MCF 10A (cell line): ENCODE measurements around the gene LITAF. TPM values are rescaled to one million over a fixed set of nuclear protein-coding genes. Genes with fewer than 3 reads are reported as not detected.
"Not testable (repeated sequence)": the region's sequence is repeated elsewhere in the genome, so short reads cannot be mapped to it uniquely, and the experiment has no call there.

Experiments
- BruUV-seq: library from RNA; stranded (reverse); fragments of 400-500 nt; replicated peaks from 2 replicates; lab custom pipeline; 2021; lab: Mats Ljungman, UMichigan
- CTCF ChIA-PET: fragments of 300-600 bp; sonication (Branson Sonifier 250); formaldehyde crosslinking; extraction: SDS; loops from one replicate; lab custom pipeline; 2021; ENCODE audit warnings: antibody characterized with exemption, inconsistent platforms; lab: Yijun Ruan, JAX
- POLR2A ChIA-PET: fragments of 300-600, 350-650 bp; sonication (Branson Sonifier 250); formaldehyde crosslinking; extraction: SDS; loops from one replicate; lab custom pipeline; 2020; ENCODE audit warnings: antibody characterized with exemption, inconsistent platforms; lab: Yijun Ruan, JAX
- DNase-seq: peaks from one replicate; pipeline ENCODE4 v3.0.0-alpha.2; 2018; ENCODE audit not compliant: unreplicated experiment
- H3K27ac Mint-ChIP-seq: one replicate; pipeline ENCODE4 v1.8.0; 2022; ENCODE audit warnings: mild to moderate bottlenecking, low read depth, mixed read lengths; ENCODE audit not compliant: unreplicated experiment
- H3K27me3 Mint-ChIP-seq: one replicate; pipeline ENCODE4 v1.8.0; 2022; ENCODE audit warnings: mixed read lengths; ENCODE audit not compliant: insufficient read depth, unreplicated experiment
- H3K36me3 Mint-ChIP-seq: one replicate; pipeline ENCODE4 v1.8.0; 2022; ENCODE audit warnings: mild to moderate bottlenecking, moderate library complexity, mixed read lengths; ENCODE audit not compliant: insufficient read depth, unreplicated experiment
- H3K4me1 Mint-ChIP-seq: one replicate; pipeline ENCODE4 v1.8.0; 2022; ENCODE audit warnings: mixed read lengths; ENCODE audit not compliant: insufficient read depth, unreplicated experiment
- H3K4me3 Mint-ChIP-seq: one replicate; pipeline ENCODE4 v1.8.0; 2022; ENCODE audit warnings: mild to moderate bottlenecking, moderate library complexity, mixed read lengths; ENCODE audit not compliant: unreplicated experiment
- H3K9me3 Mint-ChIP-seq: one replicate; pipeline ENCODE4 v1.8.0; 2022; ENCODE audit warnings: mixed read lengths; ENCODE audit not compliant: unreplicated experiment
- intact Hi-C: fragments of 100-400 bp; cut with micrococcal nuclease; formaldehyde crosslinking; loops from 2 replicates; pipeline ENCODE4 v1.14.1; 2022
- total RNA-seq: library from RNA; stranded (reverse); gene quantifications from 2 replicates; pipeline ENCODE4 v1.2.3, GENCODE V29; 2022
- TF ChIP-seq, protein P1 (sequence below): fragments of 200-600 bp; IDR thresholded peaks from one replicate; pipeline ENCODE4 v1.8.0; 2022; ENCODE audit warnings: antibody characterized with exemption, mild to moderate bottlenecking; ENCODE audit not compliant: unreplicated experiment

Gene LITAF
- total RNA-seq, 1 experiment from 2014 or later: 120 TPM

GRCh38 chr16:11506741-11507305 is 79.9 kb downstream of the LITAF start:
- H3K4me3 Mint-ChIP-seq: no peak overlapping the region
- H3K27me3 Mint-ChIP-seq: no peaks in the 10 kb centered on the region
- H3K9me3 Mint-ChIP-seq: no peaks in the 10 kb centered on the region
- intact Hi-C loops: no loop called here
- H3K36me3 Mint-ChIP-seq: no peaks in the 10 kb centered on the region
- TF ChIP-seq, protein P1, sequence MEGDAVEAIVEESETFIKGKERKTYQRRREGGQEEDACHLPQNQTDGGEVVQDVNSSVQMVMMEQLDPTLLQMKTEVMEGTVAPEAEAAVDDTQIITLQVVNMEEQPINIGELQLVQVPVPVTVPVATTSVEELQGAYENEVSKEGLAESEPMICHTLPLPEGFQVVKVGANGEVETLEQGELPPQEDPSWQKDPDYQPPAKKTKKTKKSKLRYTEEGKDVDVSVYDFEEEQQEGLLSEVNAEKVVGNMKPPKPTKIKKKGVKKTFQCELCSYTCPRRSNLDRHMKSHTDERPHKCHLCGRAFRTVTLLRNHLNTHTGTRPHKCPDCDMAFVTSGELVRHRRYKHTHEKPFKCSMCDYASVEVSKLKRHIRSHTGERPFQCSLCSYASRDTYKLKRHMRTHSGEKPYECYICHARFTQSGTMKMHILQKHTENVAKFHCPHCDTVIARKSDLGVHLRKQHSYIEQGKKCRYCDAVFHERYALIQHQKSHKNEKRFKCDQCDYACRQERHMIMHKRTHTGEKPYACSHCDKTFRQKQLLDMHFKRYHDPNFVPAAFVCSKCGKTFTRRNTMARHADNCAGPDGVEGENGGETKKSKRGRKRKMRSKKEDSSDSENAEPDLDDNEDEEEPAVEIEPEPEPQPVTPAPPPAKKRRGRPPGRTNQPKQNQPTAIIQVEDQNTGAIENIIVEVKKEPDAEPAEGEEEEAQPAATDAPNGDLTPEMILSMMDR: no peak
- no peak overlapping the region for H3K27ac Mint-ChIP-seq
- no peak for DNase-seq
- CTCF ChIA-PET: no interaction called here
- no TSS peak for BruUV-seq
- POLR2A ChIA-PET: interaction anchor here (0.6 to 0.9 kb wide), 2 partner anchors 9 to 570 kb away, joined by 3 to 4 read pairs; no protein-coding TSS in a partner anchor
- no peaks in the 10 kb centered on the region for H3K4me1 Mint-ChIP-seq

DNA sequence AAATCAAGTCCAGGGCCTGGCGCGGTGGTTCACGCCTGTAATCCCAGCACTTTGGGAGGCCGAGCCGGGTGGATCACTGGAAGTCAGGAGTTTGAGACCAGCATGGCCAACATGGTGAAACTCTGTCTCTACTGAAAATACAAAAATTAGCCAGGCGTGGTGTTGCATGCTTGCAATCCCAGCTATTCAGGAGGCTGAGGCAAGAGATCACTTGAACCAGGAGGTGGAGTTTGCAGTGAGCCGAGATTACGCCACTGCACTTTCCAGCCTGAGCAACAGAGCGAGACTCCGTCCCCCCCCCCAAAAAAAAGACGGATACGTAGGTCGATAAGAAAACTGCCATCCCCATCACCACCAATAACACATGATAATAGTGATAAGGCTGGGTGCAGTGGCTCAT is 82.5 kb downstream of the LITAF start:
- H3K4me3 Mint-ChIP-seq, H3K4me1 Mint-ChIP-seq, intact Hi-C loops, H3K27ac Mint-ChIP-seq, H3K9me3 Mint-ChIP-seq, H3K27me3 Mint-ChIP-seq, DNase-seq, H3K36me3 Mint-ChIP-seq, BruUV-seq, CTCF ChIA-PET: not testable (repeated sequence)
- POLR2A ChIA-PET: interaction anchor here (0.9 to 1.1 kb wide), 2 partner anchors 19 to 80 kb away, joined by 3 to 4 read pairs; no protein-coding TSS in a partner anchor

- DNase-seq: no peak
- ChIA-PET CTCF (interaction anchor here (1.3 kb wide), 1 partner anchor 539 kb away, joined by 4 read pairs; no protein-coding TSS in a partner anchor), POLR2A (no interaction called here)
- Mint-ChIP-seq H3K36me3 (no peaks in the 10 kb centered on the region), H3K4me1 (no peaks in the 10 kb centered on the region), H3K9me3 (no peaks in the 10 kb centered on the region), H3K27ac (no peak overlapping the region), H3K27me3 (no peaks in the 10 kb centered on the region), H3K4me3 (no peak overlapping the region)
- TF ChIP-seq, protein P1: no peak
- BruUV-seq: no TSS peak
- intact Hi-C loops: no loop called here
Observed at GRCh38 chr16:11503566-11503965, 83.2 kb downstream of the LITAF start.

GRCh38 chr16:11502239-11502638 is 84.5 kb downstream of the LITAF start:
- intact Hi-C loops: no loop called here
- BruUV-seq: no TSS peak
- ChIA-PET POLR2A (interaction anchor here (0.7 kb wide), 1 partner anchor 239 kb away, joined by 3 read pairs; no protein-coding TSS in a partner anchor), CTCF (interaction anchor here (1.3 kb wide), 1 partner anchor 538 kb away, joined by 4 read pairs; no protein-coding TSS in a partner anchor)
- H3K4me3 Mint-ChIP-seq: no peak overlapping the region
- TF ChIP-seq, protein P1: no peak
- no peak for DNase-seq
- H3K27me3 Mint-ChIP-seq: no peaks in the 10 kb centered on the region
- no peak overlapping the region for H3K27ac Mint-ChIP-seq
- peaks cover 6% of the 10 kb centered on the region for H3K36me3 Mint-ChIP-seq
- H3K9me3 Mint-ChIP-seq: no peaks in the 10 kb centered on the region
- peaks cover 9% of the 10 kb centered on the region for H3K4me1 Mint-ChIP-seq
